ENCODE measurements around the gene C6orf136. TPM values are rescaled to one million over a fixed set of nuclear protein-coding genes. Genes with fewer than 3 reads are reported as not detected.

C6orf136 gene
- total RNA-seq, 1 experiment from 2014 or later = 34.8 TPM

DNA sequence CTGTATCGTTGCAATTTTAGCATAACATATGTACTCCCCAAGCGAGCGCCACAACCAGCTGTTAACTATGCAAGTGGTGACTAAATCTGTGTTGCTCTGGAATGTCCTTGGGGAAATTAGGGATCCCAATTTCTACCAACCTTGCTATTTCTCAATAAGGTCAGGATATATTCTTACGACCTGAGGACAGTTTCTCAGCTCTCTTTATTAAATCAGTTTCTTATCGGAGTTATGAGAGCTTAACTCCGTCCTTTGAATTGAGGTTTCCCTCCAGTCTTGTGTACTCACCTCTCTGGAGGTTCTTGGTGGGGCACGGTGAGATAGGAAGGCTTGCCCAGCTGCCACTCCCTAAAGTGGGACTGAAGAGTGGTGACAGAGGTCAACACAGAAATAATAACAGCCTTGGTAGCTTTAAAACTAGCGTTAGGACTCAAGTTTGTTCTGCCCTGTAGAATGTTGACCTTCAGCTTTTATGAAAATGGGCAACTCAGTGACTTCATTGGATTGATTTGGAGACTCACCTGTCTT is 28.6 kb upstream of the C6orf136 start:
- no peaks in the 10 kb centered on the region for H3K9me3 ChIP-seq (ENCODE audit: control insufficient read depth in 1 of 2, insufficient read depth in 1 of 2, low read depth in 1 of 2, low read length in 2 of 2)
- RAD21 ChIA-PET (ENCODE audit: low non-redundant PET in 1 of 2, low total read pairs in 2 of 2, uncharacterized antibody in 2 of 2, unreplicated experiment in 2 of 2) = no interaction called here
- CTCF ChIA-PET = interaction anchor here (1.0 kb wide), 1 partner anchor 112 kb away, joined by 5 read pairs; no protein-coding TSS in a partner anchor
- BruUV-seq (replicated peaks) = no TSS peak
- intact Hi-C loops (cut with micrococcal nuclease) = loop anchor here (10.0 kb wide), 1 partner anchor 196 kb away; no protein-coding TSS in a partner anchor
- peak overlapping the region; percentile 68 to 87 for H3K4me3 ChIP-seq (replicated peaks in 1 of 2; ENCODE audit: low read depth in 1 of 2, low read length in 2 of 2)
- peak overlapping the region; percentile 84 for H3K27ac ChIP-seq (ENCODE audit: low read depth, low read length)
- peak overlapping the region; percentile 85 for H3K4me2 ChIP-seq (ENCODE audit: low read length)
- H4K20me1 ChIP-seq (ENCODE audit: insufficient read depth) = no peaks in the 10 kb centered on the region; the same call in 1 of the 2 replicates
- H3K9me2 ChIP-seq (ENCODE audit: insufficient read depth) = no peaks in the 10 kb centered on the region
- POLR2A ChIA-PET = interaction anchor here (0.8 to 1.6 kb wide), 6 partner anchors 27 to 113 kb away, joined by 3 to 7 read pairs (median 4); no protein-coding TSS in a partner anchor
- TF ChIP-seq SIN3A (IDR thresholded peaks at IDR 0.05; ENCODE audit: low read depth) (no peak), FOSL1 (IDR thresholded peaks at IDR 0.05; ENCODE audit: low read depth) (no peak)
- H2AFZ ChIP-seq (ENCODE audit: low read depth, low read length, poor library complexity, severe bottlenecking) = no peak overlapping the region
- peak overlapping the region; percentile 98 for H3K9ac ChIP-seq (ENCODE audit: low read length)
- no peak for DNase-seq (ENCODE audit: low read depth, low spot score)
- ATAC-seq = no peak
- H3K27me3 ChIP-seq (ENCODE audit: insufficient read depth, low read length) = no peaks in the 10 kb centered on the region
- H3K36me3 ChIP-seq (ENCODE audit: control insufficient read depth in 1 of 2, insufficient read depth in 2 of 2, low read length in 2 of 2) = peaks cover 31 to 44% of the 10 kb centered on the region in 2 experiments
- peaks cover 63% of the 10 kb centered on the region for H3K79me2 ChIP-seq (ENCODE audit: insufficient read depth, low read length)
- H3K4me1 ChIP-seq (ENCODE audit: control insufficient read depth in 1 of 2, insufficient read depth in 2 of 2, low read length in 2 of 2) = peaks cover 13 to 37% of the 10 kb centered on the region in 2 experiments

DNA sequence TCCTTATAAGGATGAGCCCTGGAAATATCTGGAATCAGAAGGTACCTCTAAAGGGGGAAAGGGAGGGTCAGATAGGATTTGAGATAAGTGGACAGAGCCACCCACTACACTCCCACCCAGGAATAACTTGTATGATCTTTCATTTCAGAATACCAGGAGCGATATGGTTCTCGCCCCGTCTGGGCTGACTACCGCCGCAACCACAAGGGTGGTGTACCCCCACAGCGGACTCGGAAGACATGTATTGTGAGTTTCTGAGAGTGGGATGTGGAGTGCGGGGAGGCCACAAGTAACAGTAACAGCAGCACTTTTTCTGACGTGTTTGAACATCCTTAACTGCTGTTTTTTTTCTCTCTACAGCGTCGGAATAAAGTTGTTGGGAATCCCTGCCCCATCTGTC is 27.4 kb upstream of the C6orf136 start:
- intact Hi-C loops (cut with micrococcal nuclease) = loop anchor here (10.0 kb wide), 1 partner anchor 195 kb away; no protein-coding TSS in a partner anchor
- H3K9ac ChIP-seq (ENCODE audit: low read length) = peak overlapping the region; percentile 98
- POLR2A ChIA-PET = no interaction called here

More for the DNA sequence above, 27.4 kb upstream of the C6orf136 start:
- TF ChIP-seq TCF7L2 (IDR thresholded peaks at IDR 0.05; ENCODE audit: borderline replicate concordance, extremely low read depth, insufficient read depth, insufficient read length) (no peak), JUND (IDR thresholded peaks at IDR 0.05) (no peak), YY1 (IDR thresholded peaks at IDR 0.05; ENCODE audit: extremely low read depth, insufficient replicate concordance, low read depth, low read length) (no peak), POLR2A (IDR thresholded peaks at IDR 0.05; ENCODE audit: borderline replicate concordance, extremely low read depth, insufficient read depth, insufficient read length) (no peak), SRF (IDR thresholded peaks at IDR 0.05; ENCODE audit: low read depth) (no peak), CEBPB (IDR thresholded peaks at IDR 0.05; ENCODE audit: low read depth) (no peak), FOSL1 (IDR thresholded peaks at IDR 0.05; ENCODE audit: low read depth) (no peak), EZH2phosphoT487 (IDR thresholded peaks at IDR 0.05; ENCODE audit: borderline replicate concordance) (no peak), CBX3 (IDR thresholded peaks at IDR 0.05; ENCODE audit: low read depth) (no peak), ZFX (IDR thresholded peaks at IDR 0.05) (no peak)
- Histone ChIP-seq H3K4me2 (ENCODE audit: low read length) (peak overlapping the region; percentile 85; the same call in 1 of the 2 replicates), H3K27ac (ENCODE audit: low read depth, low read length) (no peak overlapping the region), H3K79me2 (ENCODE audit: insufficient read depth, low read length) (peaks cover 58% of the 10 kb centered on the region), H3K36me3 (ENCODE audit: control insufficient read depth in 1 of 2, insufficient read depth in 2 of 2, low read length in 2 of 2) (peaks cover 41 to 53% of the 10 kb centered on the region in 2 experiments), H3K9me3 (ENCODE audit: control insufficient read depth in 1 of 2, insufficient read depth in 1 of 2, low read depth in 1 of 2, low read length in 2 of 2) (no peaks in the 10 kb centered on the region), H3K27me3 (ENCODE audit: insufficient read depth, low read length) (no peaks in the 10 kb centered on the region), H3K4me3 (replicated peaks in 1 of 2; ENCODE audit: low read depth in 1 of 2, low read length in 2 of 2) (peak overlapping the region in 1 of 2 experiments; percentile 68; a peak in 1 of 4 replicates), H3K4me1 (ENCODE audit: control insufficient read depth in 1 of 2, insufficient read depth in 2 of 2, low read length in 2 of 2) (peaks cover 6 to 29% of the 10 kb centered on the region in 2 experiments; a peak in 3 of 4 replicates), H3K9me2 (ENCODE audit: insufficient read depth) (no peaks in the 10 kb centered on the region), H4K20me1 (ENCODE audit: insufficient read depth) (no peaks in the 10 kb centered on the region; the same call in 1 of the 2 replicates), H2AFZ (ENCODE audit: low read depth, low read length, poor library complexity, severe bottlenecking) (no peak overlapping the region)
- RAD21 ChIA-PET (ENCODE audit: low non-redundant PET in 1 of 2, low total read pairs in 2 of 2, uncharacterized antibody in 2 of 2, unreplicated experiment in 2 of 2) = no interaction called here
- ATAC-seq (no peak), DNase-seq (ENCODE audit: low read depth, low spot score) (no peak)
- BruUV-seq (replicated peaks) = no TSS peak
- CTCF ChIA-PET = no interaction called here
